ENCODE data around the gene CD300LB.

CD300LB gene

DNA sequence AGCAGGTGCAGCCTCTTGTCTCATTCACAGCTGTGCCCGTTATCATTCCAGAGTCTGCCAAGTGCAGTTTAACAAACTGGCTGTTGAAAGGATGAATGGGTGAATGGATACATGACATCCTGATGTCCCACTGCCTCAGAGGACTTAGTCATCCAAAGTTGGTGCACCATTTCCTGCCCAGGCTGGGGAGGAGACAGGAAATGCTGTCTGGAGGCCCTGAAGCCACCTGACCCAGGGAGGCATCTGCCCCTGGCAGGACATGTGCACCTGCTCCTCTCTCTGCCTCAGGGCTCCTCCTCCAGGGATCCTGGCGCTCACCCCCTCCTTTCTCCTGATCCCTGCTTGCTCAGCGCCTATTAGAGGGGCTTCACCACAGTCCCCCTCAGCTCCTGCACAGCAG is 16.5 kb upstream of the CD300LB start:
- peak; percentile 67 for DNase-seq

DNA sequence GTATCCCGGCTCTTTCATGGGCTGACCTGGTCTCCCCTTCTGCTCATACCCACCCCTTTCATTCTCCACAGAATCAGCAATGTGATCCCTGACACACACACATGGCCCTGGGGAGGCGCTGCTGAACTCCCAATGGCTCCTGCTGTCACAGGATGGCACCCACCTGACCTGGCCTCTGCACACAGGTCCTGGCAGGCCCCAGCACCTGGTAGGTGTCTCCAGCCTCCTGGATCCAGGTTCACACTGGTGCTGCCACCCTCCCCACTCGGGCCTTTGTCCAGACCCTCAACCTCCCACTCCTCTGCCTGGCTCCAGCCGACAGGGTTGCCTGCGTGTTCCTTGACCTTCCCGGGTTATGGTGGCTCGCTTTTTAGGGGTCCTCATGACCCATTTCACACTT is 16.0 kb upstream of the CD300LB start:
- DNase-seq: no peak

DNA sequence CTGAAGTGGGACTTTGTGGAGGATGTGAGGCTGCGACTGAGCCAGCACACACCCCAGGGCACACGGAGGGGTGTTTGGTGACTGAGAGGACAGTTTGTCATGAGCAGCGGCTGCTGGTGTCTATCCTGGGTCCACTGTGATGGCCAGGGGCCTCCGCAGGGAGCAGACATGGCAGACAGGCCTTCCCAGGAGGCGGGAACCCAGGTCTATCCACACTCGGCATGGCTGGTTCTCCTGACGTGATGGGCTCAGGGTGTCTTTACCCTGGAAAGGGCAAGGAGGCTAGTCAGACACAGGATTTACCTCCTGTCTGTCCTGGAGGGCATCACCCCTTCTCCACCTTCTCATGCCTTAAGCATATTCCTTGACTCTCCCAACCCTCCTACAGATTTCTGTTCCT is 15.3 kb upstream of the CD300LB start:
- no peak for DNase-seq

DNA sequence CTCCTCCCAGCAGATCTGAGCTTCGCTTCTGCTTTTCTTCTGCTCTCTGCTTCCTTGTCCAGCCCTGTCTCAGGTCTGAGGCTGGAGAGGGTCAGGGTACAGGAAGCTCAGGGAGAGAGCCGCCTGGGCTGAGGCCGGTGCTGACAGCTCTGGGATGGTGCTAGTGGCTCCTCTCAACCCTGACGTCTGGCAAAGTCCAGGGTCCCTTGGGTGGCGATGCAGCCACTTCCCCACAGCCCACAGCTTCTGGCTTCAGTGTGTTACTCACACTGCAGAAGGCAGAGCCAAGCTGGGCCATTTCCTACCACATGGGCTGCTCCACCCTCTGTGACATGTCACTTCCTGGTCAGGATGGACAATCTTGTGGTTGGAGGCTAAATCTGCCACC is 14.6 kb upstream of the CD300LB start, which contains the start of gene CD300C:
Gene CD300C, minus strand, starts transcription at position 273 of the 388 bp plus-strand sequence. CDS start 333 bp downstream, outside the sequence.
- peak; percentile 49 for DNase-seq

DNA sequence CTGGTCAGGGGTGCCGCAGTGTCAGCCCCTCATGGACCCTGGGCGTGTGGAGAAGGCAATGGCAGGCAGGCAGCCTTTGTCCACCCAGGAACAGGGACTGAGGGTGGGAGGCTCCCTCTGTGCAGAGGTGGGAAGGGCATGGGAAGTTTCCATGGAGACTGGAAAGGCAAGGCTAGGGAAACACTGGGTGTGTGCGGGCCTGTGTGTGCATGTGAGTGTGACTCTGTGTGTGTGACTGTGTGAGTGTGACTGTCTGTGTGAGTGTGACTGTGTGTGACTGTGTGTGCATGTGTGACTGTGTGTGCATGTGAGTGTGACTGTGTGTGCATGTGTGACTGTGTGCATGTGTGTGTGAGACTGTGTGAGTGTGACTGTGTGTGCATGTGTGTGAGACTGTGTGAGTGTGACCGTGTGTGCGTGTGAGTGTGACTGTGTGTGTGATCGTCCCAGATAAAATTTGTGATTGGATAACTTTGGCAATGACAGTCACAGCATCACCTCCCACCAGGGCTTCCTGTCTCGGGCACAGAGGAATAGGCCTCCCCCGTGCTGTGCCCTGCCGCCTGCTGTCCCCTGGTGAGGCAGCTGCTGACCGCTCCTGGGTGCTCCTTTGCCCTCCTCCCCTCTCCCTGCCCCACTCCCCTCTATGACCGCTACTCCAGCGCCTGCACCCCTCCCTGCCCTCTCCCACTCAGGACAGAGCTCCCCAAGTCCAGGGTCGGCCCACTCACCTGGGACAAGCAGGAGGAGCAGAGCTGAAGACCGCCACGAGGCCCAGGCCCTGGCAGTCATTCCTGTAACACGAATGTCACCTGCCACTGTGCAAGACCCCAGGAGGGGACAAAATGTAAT is 13.9 kb upstream of the CD300LB start:
- DNase-seq: no peak

DNA sequence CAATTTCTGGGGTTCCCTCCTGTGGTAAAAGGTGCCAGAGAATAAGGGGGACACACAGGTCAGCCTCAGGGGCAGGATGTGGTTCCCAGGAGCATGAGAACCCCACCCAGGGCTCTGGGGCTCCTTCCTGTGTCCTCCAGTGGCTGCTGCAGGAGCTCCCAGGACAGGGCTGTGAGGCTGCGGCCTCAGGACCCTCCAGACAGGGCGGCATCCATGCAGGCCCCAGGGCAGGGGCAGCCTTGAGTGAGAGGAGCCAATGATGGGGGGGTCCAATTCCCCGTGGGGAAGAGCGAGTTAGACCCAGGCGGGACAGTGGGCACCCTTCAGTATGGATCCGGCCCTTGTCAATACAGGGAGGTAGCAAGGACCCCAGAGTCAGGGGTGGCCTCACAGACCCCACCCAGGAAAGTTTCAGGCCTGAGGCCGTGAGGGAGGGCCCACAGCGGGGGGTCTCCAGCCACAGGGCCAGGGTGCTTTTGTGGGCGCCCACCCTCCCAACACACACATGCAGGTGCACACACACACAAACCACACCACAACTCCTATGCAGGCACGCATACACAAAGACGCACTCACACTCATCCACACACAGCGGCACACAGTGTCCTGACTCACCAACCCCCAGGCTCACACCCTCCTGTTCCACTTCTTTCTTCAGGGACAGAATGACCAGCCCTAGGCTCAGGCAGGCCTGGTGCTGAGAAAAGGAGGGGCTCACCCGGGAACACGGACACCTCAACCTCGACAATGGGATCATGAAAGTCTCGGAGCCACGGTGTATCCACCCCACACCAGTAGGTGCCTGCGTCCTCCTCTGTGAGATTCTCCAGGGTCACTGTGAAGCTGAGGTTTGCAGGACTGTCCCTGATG is 12.9 kb upstream of the CD300LB start:
- no peak for DNase-seq

DNA sequence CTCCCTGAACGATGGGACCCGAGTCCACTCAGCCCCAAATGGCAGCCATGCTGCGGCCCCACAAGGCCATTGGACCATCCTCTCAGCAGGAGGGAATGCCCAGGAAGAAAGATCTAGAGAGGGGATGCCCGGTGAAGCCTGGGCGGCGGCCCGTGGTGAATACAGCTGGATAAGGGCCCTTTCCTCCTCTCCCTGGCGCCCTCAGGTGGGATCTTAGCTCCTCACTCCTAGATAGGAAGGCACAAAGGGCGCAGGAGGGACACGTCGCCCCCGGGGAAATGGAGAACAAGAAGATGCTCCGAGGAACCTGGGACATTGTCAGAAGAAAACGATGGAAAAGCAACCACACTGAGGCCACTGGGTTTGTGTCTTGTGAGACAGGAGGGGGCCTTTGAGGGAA is 12.1 kb upstream of the CD300LB start:
- no peak for DNase-seq

DNA sequence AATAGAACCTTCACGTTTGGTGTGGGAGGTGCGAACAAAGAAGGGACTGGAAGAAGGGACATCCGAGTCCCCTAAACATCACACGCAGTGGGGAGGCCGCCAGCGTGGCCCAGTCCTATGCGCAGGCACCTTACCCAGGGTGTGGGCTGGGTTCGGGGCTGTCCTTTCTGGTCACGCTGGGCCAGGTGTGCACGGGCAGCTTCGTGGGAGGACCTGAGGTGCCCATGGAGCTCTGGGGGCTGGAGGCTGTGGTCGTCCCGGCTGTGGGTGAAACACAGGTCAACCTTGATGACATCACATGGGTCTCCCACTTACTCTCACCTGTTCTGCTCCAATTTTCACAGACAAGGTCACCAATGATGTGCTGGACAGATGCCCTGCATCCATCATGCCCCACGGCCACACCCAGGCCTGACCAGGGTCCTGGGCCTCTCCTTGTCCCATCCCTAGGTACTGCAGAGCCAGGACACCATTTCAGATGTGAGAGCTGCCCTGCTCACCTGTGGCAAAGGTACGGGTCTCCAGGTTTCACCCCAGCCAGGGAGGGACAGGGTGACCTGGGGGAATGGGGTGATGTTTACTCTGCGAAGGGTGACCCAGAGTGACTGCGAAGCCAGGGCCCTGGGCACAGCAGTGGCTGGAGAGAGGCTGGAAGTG is 11.6 kb upstream of the CD300LB start:
- DNase-seq: no peak

DNA sequence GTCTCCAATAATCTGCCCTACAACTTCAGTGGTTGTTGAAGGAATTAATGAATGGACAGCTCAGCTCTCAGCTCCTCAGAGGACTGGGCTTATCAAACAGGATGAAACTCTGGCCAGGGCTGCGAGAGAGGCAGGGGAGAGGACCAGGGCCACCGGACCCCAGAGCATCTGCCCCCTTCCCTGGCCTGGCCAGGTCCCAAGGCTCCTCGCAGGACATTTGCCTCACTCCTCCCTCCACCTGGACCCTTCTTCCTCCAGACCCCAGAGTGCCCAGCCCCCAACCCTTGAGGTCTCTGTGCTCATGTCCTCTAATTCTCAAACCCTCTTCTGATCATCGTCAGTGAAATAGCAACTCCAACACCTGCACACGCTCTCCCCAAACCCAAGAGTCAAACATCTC is 10.9 kb upstream of the CD300LB start:
- no peak for DNase-seq

DNA sequence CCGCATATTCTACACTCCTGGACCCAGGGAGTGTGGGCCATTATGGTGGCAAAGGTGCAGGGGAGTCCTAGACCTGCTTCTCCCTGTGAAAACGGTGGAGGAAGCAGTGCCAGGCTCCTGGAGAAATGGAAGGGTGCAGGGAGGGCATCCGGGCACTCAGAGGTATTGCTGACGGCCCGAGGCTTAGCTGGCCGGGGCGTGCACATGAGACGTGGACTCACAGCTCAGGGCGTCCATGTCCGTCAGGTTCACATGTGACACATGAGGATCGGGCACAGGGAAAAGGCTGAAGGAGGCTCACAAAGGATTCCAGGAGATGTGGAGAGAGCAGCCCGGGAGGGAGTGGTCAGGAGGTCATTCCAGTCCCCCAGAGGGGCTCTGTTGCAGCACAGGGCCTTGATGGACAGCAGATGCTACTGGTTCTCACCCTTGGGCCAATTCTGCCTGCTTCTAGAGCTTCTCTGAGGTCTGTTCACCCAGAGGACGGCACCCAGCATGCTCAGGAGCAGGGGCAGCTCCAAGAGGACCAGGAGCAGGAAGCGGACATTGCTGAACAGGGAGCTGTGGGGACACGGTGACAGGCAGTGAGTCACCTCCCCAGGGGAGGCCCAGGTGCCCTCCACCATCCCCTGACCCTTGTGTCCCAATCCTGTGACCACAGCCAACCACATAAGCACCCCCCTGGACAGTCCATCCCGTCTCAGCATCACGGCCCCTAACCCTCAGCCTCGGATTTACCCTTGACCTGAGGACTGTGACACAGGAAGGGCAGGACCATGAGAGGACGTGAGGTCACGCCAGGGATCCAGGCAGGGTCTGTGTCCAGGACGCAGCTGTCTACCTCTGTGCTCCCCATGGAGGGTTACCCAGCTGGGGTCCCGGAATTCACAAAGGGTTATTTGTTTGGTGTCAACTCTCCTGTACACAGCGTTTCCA is 10.2 kb upstream of the CD300LB start:
- DNase-seq: no peak

DNA sequence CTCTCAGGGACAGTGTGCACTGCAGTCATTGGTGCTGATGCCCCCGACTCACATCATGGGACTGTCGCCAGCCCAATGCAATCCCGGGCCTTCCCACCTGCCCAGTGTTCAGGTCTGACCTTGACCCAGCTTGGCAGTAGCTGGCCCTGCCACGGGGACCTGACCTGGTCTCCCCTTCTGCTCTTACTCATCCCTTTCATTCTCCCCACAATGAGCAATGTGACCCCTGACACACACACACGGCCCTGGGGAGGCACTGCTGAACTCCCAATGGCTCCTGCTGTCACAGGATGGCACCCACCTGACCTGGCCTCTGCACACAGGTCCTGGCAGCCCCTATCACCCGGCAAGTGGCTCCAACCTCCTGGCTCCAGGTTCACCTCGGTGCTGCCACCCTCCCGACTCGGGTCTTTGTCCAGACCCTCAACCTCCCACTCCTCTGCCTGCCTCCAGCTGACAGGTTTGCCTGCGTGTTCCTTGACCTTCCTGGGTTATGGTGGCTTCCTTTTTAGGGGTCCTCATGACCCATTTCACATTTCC is 8.1 kb upstream of the CD300LB start:
- no peak for DNase-seq

DNA sequence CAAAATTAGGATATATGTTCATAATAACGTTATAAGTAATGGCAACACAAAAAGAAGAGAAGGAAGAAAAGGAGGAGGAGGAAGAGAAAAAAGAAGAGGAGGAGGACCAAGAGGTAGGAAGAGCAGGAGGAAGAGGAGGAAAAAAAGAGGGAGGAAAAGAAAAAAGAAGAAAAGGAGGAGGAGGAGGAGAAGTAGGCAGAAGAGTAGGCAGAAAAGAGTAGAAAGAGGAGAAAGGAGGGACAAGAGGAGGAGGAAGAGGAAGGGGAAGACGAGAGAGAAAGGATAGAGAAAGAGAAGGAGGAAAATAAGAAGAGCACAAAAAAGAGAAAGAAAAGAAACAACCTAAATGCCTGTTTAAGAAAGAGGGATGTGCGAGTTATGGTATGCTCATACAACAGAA is 5.6 kb upstream of the CD300LB start:
- DNase-seq: no peak

DNA sequence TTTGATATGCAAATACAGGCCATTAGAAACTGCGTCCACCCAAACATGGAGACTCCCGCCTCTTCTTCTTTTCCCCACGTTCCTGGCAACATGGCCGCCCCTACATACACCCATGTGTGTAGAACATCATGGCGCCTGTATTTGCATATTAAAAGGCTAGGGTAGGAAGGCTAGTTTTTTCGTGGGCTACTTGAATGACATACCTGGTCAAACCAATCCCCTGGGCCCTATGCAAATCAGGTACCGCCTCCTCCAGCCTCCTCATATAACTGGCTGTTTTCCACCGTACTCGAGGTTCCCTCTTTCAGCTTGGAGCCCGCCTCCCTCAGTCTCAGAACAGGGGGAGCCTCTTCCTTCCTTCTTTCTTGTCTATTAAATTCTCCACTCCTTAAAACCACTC is 840 bp upstream of the CD300LB start:
- peak; percentile 66 for DNase-seq

DNA sequence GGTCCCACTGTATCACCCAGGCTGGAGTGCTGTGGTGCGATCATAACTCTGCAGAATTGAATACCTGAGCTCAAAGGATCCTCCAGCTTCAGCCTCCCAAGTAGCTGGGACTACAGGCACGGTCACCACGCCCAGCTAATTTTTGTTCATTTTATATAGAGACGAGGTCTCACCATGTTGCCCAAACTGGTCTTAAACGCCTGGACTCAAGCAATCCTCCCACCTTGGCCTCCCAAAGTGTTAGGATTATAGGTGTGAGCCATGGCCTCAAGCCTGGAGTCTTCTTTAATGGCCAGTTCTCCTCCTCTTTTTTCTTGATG is 484 bp downstream of the CD300LB start:
- no peak for DNase-seq

DNA sequence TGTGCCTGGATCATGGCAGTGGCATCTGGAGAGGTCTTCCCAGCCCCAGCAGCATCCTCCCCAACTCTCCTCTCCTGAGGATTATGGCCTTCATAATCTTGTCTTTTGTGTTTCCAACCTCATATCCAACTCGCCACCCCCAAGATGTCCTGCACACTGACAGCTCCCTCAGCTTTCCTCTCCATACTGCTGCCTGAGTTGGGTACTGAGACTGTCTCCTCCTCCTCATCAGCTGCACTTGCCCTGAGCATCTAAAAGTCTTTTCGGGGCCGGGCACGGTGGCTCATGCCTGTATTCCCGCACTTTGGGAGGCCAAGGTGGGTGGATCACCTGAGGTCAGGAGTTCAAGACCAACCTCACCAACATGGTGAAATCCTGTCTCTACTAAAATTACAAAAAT is 2.0 kb downstream of the CD300LB start:
- DNase-seq: no peak

DNA sequence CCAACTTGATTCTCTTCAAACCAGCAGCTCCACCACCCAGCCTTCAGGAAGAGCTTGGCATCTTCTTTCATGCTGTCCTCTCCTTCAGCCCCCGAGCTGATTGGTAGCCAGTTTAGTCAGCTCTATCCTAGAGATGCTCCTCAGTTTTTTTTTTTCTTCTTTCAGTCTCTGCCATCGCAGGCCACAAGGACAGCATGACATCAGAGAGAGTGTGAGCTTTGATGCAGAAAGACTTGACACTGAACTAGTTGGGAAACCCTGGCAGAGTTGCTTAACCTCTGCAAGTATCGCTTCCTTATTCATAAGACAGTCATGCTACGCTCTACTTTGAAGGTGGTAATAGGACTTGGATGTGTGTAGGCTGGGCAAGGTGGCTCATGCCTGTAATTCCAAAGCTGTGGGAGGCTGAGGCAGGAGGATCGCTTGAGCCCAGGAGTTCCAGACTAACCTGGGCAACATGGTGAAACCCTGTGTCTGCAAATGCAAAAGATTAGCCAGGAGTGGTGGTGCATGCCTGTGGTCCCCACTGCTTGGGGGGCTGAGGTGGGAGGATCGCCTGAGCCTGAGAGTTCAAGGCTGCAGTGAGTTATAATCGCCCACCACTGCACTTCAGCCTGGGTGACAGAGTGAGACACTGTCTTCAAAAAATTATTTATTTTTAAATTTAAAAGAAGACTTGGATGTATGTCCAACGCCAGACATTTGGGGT is 2.6 kb downstream of the CD300LB start:
- peak; percentile 68 for DNase-seq

DNA sequence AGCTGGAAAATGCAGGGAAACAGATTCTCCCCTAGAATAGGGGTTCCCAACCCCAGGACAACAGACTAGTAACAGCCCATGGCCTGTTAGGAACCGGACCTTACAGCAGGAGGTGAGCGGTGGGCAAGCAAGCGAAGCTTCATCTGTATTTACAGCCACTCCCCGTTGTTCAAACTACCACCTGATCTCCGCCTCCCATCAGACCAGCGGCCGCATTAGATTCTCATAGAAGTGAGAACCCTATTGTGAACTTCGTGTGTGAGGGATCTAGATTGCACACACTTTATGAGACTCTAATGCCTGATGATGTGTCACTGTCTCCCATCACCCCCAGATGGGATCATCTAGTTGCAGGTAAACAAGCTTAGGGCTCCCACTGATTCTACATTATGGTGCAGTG is 3.5 kb downstream of the CD300LB start:
- no peak for DNase-seq

DNA sequence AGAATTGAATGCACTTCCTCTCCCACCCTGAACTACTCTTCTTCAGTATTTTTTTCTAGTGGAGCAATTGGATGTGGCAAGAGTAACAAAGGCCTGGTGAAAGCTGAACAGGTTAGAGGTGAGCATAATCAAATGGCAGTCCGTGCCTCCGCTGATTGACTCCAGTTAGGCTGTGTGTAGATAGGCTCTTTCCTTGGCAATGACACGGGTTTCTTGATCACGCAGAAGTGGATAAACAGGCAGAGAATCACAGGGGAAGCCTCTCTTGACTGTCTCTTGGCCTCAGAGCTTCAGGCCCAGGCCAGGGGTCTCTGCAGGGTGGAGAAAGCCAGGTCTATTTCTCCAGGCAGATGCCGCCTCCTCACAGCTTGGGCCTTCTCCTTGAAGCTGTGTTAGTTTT is 4.2 kb downstream of the CD300LB start:
- no peak for DNase-seq

DNA sequence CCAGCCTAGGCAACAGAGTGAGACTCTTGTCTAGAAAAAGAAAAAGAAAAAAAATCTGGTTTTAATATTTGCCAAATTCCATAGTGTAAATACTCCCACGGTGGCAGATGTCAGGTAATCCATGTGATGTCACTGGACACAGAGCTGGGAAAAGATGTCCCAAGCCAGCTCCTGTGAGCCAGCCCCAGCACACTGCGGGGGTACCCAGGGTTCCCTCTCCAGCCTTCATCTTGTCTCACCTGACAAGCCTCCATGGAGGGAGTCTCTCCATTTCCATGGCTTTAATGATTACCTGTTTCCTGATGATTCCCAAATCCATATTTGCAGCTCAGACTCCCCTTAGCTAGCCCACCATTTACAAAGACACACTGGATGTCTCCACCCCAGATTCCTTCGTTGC is 4.6 kb downstream of the CD300LB start:
- no peak for DNase-seq

DNA sequence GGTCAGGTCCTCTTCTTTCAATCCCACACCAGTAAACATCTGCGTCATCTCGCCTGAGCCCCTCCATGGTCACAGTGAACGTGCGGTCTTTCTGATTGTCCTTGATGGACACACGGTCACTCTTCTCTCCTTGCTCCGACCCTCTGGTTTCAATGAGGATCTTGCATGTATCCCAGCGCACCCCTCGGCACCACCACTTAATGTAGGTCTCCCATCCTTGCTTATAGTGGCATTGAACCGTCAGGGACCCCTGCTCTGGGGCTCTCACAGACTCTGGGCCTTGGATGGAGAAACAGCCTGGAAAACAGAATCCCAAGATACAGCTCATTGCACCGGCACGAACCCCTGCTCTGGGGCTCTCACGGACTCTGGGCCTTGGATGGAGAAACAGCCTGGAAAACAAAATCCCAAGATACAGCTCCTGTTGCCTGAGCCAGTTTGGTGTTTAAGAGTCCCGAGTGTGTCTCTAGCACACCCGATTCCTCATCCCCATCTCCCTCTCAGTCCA is 5.4 kb downstream of the CD300LB start:
- no peak for DNase-seq

DNA sequence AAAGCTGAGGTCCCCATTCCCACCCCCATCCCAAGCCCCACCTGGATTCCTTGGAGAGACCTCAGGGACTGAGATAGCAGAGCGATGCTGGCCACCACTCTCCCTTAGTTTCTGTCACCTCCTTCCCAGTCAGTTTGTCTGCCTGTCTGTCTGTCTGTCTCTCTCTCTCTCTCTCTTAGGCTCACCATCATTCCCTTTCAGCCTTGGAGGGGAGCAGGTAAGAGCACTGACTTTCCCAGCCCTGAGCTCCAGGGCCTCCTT is 5.9 kb downstream of the CD300LB start:
- DNase-seq: no peak
